Keratinocyte (primary cell): ENCODE measurements around the gene PRDM7. TPM values are rescaled to one million over a fixed set of nuclear protein-coding genes. Genes with fewer than 3 reads are reported as not detected.

ENCODE experiments used
- DNase-seq: peaks from one replicate; pipeline ENCODE4 v3.0.0-alpha.2; 2011; ENCODE audit warnings: low read depth, missing footprints, low spot score
- FAIRE-seq: peaks from 2 replicates; lab custom pipeline; 2011; peaks lifted over from hg19 to GRCh38; lab: Jason Lieb, UNC
- H2AFZ ChIP-seq: 2 replicates; pipeline ENCODE4 v1.6.0; 2012; ENCODE audit warnings: low read length, control low read depth, inconsistent platforms; ENCODE audit not compliant: control insufficient read depth
- H3K27ac ChIP-seq: 2 replicates; pipeline ENCODE4 v1.5.1; 2011; ENCODE audit warnings: low read length; ENCODE audit not compliant: control insufficient read depth, insufficient read depth
- H3K27me3 ChIP-seq: 3 replicates; pipeline ENCODE4 v1.6.0; 2011; ENCODE audit warnings: low read length; ENCODE audit not compliant: control insufficient read depth, insufficient read depth; ENCODE audit errors: extremely low read depth
- H3K36me3 ChIP-seq, 2 experiments: 2 replicates in 1 of 2; 3 replicates in 1 of 2; pipeline ENCODE4 v1.5.1; 2011; ENCODE audit warnings: low read length in 2 of 2, mild to moderate bottlenecking in 1 of 2; ENCODE audit not compliant: control insufficient read depth in 2 of 2, insufficient read depth in 2 of 2; ENCODE audit errors: extremely low read depth in 1 of 2
- H3K4me1 ChIP-seq: 3 replicates; pipeline ENCODE4 v1.5.1; 2011; ENCODE audit warnings: low read length; ENCODE audit not compliant: control insufficient read depth, insufficient read depth; ENCODE audit errors: extremely low read depth
- H3K4me2 ChIP-seq: 3 replicates; pipeline ENCODE4 v1.6.0; 2011; ENCODE audit warnings: low read depth, low read length; ENCODE audit not compliant: control insufficient read depth, insufficient read depth; ENCODE audit errors: extremely low read depth
- H3K4me3 ChIP-seq, 3 experiments: fragments of 200-600 bp in 1 of 3; sonication (generic) in 1 of 3; 2 replicates in 2 of 3; 3 replicates in 1 of 3; pipeline ENCODE4 v1.5.1; 2011 to 2016; ENCODE audit warnings: low read length in 3 of 3, mild to moderate bottlenecking in 3 of 3, control low read depth in 2 of 3, inconsistent platforms in 1 of 3, low read depth in 1 of 3, mixed read lengths in 1 of 3, mixed run types in 1 of 3, moderate library complexity in 1 of 3; ENCODE audit not compliant: control insufficient read depth in 2 of 3, insufficient read depth in 2 of 3; ENCODE audit errors: extremely low read depth in 1 of 3
- H3K79me2 ChIP-seq: 2 replicates; pipeline ENCODE4 v1.6.0; 2012; ENCODE audit warnings: low read length; ENCODE audit not compliant: control insufficient read depth, insufficient read depth
- H3K9ac ChIP-seq: 3 replicates; pipeline ENCODE4 v1.6.0; 2011; ENCODE audit warnings: low read length; ENCODE audit not compliant: control insufficient read depth, insufficient read depth; ENCODE audit errors: extremely low read depth
- H3K9me1 ChIP-seq: 3 replicates; pipeline ENCODE4 v1.6.0; 2011; ENCODE audit warnings: low read length; ENCODE audit not compliant: control insufficient read depth, insufficient read depth; ENCODE audit errors: extremely low read depth
- H3K9me3 ChIP-seq: 2 replicates; pipeline ENCODE4 v1.5.1; 2012; ENCODE audit warnings: low read depth, low read length; ENCODE audit not compliant: control insufficient read depth
- H4K20me1 ChIP-seq: 3 replicates; pipeline ENCODE4 v1.6.0; 2011; ENCODE audit warnings: low read length; ENCODE audit not compliant: control insufficient read depth, insufficient read depth; ENCODE audit errors: extremely low read depth
- EZH2 ChIP-seq: IDR thresholded peaks from one replicate; pipeline ENCODE4 v1.6.1; 2012; ENCODE audit warnings: inconsistent platforms, mild to moderate bottlenecking, low read length, moderate library complexity
- dilution Hi-C: fragments of 300-500 bp; cut with MboI; formaldehyde crosslinking; loops from one replicate; pipeline ENCODE4 v1.7.0; 2020; ENCODE audit warnings: low sequenced_read_pairs; ENCODE audit not compliant: extremely low pct_ligation_motif_present
- polyA plus RNA-seq, 5 experiments: library from polyadenylated mRNA; depleted of rRNA in 3 of 5; stranded (reverse) in 3 of 5; stranded (forward) in 1 of 5; unstranded in 1 of 5; fragments of >200 nt; gene quantifications; 1 replicate in 1 of 5; 2 replicates in 3 of 5; 3 replicates in 1 of 5; pipeline versions ENCODE4 v1.2.1 to v1.2.3, GENCODE V29; 2011 to 2012; ENCODE audit warnings: missing spikeins in 2 of 5, low read depth in 1 of 5, low replicate concordance in 1 of 5
- TF ChIP-seq, protein P1 (sequence below), 3 experiments: IDR thresholded peaks in 1 of 3; conservative IDR thresholded peaks in 1 of 3; optimal IDR thresholded peaks in 1 of 3; 2 replicates in 2 of 3; 3 replicates in 1 of 3; pipeline versions ENCODE3 to v1.5.1; 2011; ENCODE audit warnings: low read length in 3 of 3, mild to moderate bottlenecking in 3 of 3, moderate library complexity in 2 of 3, control low read depth in 1 of 3, inconsistent platforms in 1 of 3; ENCODE audit not compliant: insufficient read depth in 2 of 3; ENCODE audit errors: extremely low read depth in 1 of 3

The PRDM7 gene
- polyA plus RNA-seq, 1 donor (not counting 4 experiments of a cell fraction or from before 2014, with no cell fraction given) = not detected

DNA sequence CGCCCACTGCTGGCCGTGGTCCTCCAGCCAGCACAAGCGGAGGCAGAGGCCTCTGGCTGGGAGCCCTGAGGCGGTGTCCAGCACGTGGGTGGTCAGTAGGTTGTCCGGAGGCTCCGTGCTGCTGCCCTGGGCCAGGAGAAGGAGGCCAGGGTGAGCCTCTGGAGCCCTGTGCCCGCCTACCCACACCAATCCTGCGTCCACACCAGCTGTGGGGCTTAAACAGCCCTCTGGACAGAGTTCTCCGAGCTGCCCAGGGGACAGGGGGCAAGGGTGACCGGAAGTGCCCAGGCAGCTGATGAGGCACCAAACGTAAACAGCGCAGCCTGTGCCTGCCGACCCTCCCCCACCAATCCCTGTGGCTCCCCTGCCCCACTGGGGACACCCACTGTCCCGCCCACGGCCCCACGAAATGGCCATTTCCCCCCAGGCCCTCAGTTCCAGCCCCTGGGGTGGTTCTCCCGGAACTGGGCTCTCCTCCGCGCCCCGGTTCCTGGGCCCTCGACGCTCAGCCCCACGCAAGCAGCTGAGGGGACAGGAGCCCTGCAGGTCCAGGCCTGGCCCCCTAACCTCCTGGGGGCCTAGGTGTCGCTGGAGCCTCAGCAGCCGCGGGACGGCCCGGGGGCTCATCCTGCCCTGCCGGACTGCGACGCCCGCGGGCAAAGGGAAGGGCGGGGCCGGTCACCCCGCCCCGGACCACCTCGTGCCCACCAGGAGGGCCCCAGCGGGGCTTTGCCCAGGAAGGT is 30.0 kb downstream of the PRDM7 start:
- peaks cover 4% of the 10 kb centered on the region for H4K20me1 ChIP-seq
- no peak for DNase-seq
- peaks cover 24% of the 10 kb centered on the region for H3K4me1 ChIP-seq
- H3K27ac ChIP-seq = no peak overlapping the region
- peaks cover 0 to 6% of the 10 kb centered on the region in 2 experiments for H3K36me3 ChIP-seq
- H3K9me3 ChIP-seq = no peaks in the 10 kb centered on the region
- H3K79me2 ChIP-seq = no peaks in the 10 kb centered on the region
- no peak overlapping the region for H3K9ac ChIP-seq
- dilution Hi-C loops = no loop called here
- H3K27me3 ChIP-seq = peaks cover 16% of the 10 kb centered on the region
- H2AFZ ChIP-seq = no peak overlapping the region
- peak overlapping the region; percentile 67 for H3K4me2 ChIP-seq
- H3K9me1 ChIP-seq = peaks cover 4% of the 10 kb centered on the region
- H3K4me3 ChIP-seq = peak overlapping the region; percentile 22 to 38 (median 30)
- no peak for FAIRE-seq
- no peak for TF ChIP-seq EZH2
- TF ChIP-seq, protein P1, sequence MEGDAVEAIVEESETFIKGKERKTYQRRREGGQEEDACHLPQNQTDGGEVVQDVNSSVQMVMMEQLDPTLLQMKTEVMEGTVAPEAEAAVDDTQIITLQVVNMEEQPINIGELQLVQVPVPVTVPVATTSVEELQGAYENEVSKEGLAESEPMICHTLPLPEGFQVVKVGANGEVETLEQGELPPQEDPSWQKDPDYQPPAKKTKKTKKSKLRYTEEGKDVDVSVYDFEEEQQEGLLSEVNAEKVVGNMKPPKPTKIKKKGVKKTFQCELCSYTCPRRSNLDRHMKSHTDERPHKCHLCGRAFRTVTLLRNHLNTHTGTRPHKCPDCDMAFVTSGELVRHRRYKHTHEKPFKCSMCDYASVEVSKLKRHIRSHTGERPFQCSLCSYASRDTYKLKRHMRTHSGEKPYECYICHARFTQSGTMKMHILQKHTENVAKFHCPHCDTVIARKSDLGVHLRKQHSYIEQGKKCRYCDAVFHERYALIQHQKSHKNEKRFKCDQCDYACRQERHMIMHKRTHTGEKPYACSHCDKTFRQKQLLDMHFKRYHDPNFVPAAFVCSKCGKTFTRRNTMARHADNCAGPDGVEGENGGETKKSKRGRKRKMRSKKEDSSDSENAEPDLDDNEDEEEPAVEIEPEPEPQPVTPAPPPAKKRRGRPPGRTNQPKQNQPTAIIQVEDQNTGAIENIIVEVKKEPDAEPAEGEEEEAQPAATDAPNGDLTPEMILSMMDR (optimal IDR thresholded peaks at IDR 0.05 in 1 of 3, IDR thresholded peaks at IDR 0.05 in 1 of 3, conservative IDR thresholded peaks at IDR 0.05 in 1 of 3; ENCODE audit: extremely low read depth in 1 of 3, insufficient read depth in 2 of 3, low read length in 3 of 3) = no peak

DNA sequence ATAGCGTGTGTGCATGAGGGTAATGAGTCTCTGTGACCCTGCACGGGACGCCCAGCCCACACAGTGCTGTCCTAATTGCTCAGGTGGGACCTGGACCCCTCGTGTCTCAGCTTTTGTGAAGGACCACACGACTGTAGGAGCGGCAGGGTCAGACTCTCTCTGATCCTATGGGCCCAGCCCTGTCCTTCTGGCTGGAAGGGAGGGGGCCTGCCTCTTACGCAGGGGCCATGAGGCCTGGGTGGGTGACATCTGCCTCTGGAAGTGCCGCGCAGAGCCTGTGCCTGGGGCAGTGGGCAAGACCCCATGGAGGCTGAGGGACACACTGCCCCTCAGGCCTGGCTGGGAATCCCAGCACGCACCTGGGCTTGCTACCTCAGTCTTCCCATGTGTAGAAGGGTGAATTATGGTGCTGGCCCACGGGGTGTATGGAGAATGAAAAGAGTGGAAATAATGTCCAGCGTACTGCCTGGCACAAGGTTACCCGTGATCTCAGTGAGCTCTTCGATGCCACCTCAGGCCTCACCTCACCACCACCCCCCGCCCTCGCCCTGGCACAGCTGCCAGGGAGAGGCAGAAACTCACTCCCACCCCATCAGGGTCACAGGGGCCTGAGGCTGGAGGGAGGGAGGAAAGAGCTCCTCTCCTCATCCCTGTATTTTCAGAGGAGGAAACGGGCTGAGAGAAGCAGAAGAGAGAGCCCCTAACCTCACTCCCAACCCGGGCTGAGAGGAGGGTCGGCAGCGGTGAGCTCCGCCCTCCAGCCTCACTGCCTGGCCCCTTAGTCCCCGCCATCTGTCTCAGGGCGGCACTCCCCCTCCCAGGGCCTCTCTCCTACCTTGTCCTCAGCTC is 30.8 kb downstream of the PRDM7 start:
- dilution Hi-C loops = no loop called here
- no peak for DNase-seq
- H3K27me3 ChIP-seq = peaks cover 16% of the 10 kb centered on the region
- no peak overlapping the region for H3K4me3 ChIP-seq
- H3K9ac ChIP-seq = no peak overlapping the region
- peaks cover 24% of the 10 kb centered on the region for H3K4me1 ChIP-seq
- FAIRE-seq = no peak
- TF ChIP-seq, protein P1 (optimal IDR thresholded peaks at IDR 0.05 in 1 of 3, IDR thresholded peaks at IDR 0.05 in 1 of 3, conservative IDR thresholded peaks at IDR 0.05 in 1 of 3; ENCODE audit: extremely low read depth in 1 of 3, insufficient read depth in 2 of 3, low read length in 3 of 3) = no peak
- H3K9me1 ChIP-seq = peaks cover 4% of the 10 kb centered on the region
- H4K20me1 ChIP-seq = peaks cover 4% of the 10 kb centered on the region
- no peaks in the 10 kb centered on the region for H3K79me2 ChIP-seq
- H3K4me2 ChIP-seq = no peak overlapping the region
- peaks cover 0 to 6% of the 10 kb centered on the region in 2 experiments for H3K36me3 ChIP-seq
- H3K9me3 ChIP-seq = no peaks in the 10 kb centered on the region
- H2AFZ ChIP-seq = no peak overlapping the region
- H3K27ac ChIP-seq = no peak overlapping the region
